GM12872 (cell line): ENCODE measurements around the gene DAAM1.

Experiments
- CTCF ChIP-seq: IDR thresholded peaks from 3 replicates; pipeline ENCODE4 v1.5.1; 2011; ENCODE audit warnings: low read depth, mild to moderate bottlenecking, low read length, moderate library complexity; ENCODE audit not compliant: insufficient read depth

Gene DAAM1

GRCh38 chr14:59284059-59284458 lies 95.6 kb downstream of the DAAM1 start:
- TF ChIP-seq CTCF = no peak

GRCh38 chr14:59292028-59292427 lies 103.6 kb downstream of the DAAM1 start:
- no peak for TF ChIP-seq CTCF

- TF ChIP-seq CTCF = no peak
Observed at GRCh38 chr14:59292921-59293534, 104.6 kb downstream of the DAAM1 start.

- no peak for TF ChIP-seq CTCF
Observed at GRCh38 chr14:59293935-59294661, 105.6 kb downstream of the DAAM1 start.

- no peak for TF ChIP-seq CTCF
Observed at GRCh38 chr14:59294662-59294992, 106.2 kb downstream of the DAAM1 start.

GRCh38 chr14:59295951-59296350 lies 107.5 kb downstream of the DAAM1 start:
- TF ChIP-seq CTCF = no peak

- TF ChIP-seq CTCF = no peak
Observed at GRCh38 chr14:59296508-59296907, 108.0 kb downstream of the DAAM1 start.
